Upper lobe of left lung (tissue), 4 donors: ENCODE results near the gene EWSR1.

Source experiments
- POLR2A ChIP-seq, 4 donors: fragments of 450-650 bp; IDR thresholded peaks; one replicate each; pipeline ENCODE4 v1.5.1; 2016 to 2017; ENCODE audit warnings: antibody characterized with exemption in 4 of 4, mild to moderate bottlenecking in 2 of 4
- POLR2AphosphoS5 ChIP-seq, 2 donors: sonication (generic); formaldehyde crosslinking; IDR thresholded peaks; one replicate each; pipeline ENCODE4 v1.5.1; 2017; ENCODE audit warnings: antibody characterized with exemption in 2 of 2
- TF ChIP-seq, protein P1 (sequence below), 6 experiments: fragments of 450-650 bp in 4 of 6; fragments of 200-600 bp in 2 of 6; sonication (generic) in 2 of 6; IDR thresholded peaks; one replicate each; pipeline ENCODE4 v1.5.1; 2016 to 2019; ENCODE audit warnings: antibody characterized with exemption in 6 of 6

DNA sequence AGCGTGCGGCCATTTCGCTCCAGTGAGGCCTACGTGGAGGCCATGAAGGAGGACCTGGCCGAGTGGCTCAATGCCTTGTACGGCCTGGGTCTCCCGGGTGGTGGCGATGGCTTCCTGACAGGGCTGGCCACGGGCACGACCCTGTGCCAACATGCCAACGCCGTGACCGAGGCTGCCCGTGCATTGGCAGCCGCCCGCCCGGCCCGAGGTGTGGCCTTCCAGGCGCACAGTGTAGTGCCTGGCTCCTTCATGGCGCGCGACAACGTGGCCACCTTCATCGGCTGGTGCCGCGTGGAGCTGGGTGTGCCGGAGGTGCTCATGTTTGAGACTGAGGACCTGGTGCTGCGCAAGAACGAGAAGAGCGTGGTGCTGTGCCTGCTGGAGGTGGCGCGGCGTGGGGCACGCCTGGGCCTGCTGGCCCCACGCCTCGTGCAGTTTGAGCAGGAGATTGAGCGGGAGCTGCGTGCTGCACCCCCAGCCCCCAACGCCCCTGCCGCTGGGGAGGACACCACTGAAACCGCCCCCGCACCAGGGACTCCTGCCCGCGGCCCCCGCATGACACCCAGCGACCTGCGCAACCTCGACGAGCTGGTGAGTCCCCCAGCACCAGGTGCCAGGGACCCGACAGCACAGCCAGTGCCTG, 40.2 kb downstream of the EWSR1 start:
- TF ChIP-seq, protein P1, sequence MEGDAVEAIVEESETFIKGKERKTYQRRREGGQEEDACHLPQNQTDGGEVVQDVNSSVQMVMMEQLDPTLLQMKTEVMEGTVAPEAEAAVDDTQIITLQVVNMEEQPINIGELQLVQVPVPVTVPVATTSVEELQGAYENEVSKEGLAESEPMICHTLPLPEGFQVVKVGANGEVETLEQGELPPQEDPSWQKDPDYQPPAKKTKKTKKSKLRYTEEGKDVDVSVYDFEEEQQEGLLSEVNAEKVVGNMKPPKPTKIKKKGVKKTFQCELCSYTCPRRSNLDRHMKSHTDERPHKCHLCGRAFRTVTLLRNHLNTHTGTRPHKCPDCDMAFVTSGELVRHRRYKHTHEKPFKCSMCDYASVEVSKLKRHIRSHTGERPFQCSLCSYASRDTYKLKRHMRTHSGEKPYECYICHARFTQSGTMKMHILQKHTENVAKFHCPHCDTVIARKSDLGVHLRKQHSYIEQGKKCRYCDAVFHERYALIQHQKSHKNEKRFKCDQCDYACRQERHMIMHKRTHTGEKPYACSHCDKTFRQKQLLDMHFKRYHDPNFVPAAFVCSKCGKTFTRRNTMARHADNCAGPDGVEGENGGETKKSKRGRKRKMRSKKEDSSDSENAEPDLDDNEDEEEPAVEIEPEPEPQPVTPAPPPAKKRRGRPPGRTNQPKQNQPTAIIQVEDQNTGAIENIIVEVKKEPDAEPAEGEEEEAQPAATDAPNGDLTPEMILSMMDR (IDR thresholded peaks at IDR 0.05) = no peak
- TF ChIP-seq POLR2AphosphoS5 (IDR thresholded peaks at IDR 0.05) (no peak), POLR2A (IDR thresholded peaks at IDR 0.05) (no peak)
